ENCODE results near the gene NVL. TPM values are rescaled to one million over a fixed set of nuclear protein-coding genes. Genes with fewer than 3 reads are reported as not detected.
"Not testable (repeated sequence)": the region's sequence is repeated elsewhere in the genome, so short reads cannot be mapped to it uniquely, and the experiment has no call there.

NVL gene
- polyA plus RNA-seq, 3 donors, result 36.2 to 44.7 (median 40.2) TPM

DNA sequence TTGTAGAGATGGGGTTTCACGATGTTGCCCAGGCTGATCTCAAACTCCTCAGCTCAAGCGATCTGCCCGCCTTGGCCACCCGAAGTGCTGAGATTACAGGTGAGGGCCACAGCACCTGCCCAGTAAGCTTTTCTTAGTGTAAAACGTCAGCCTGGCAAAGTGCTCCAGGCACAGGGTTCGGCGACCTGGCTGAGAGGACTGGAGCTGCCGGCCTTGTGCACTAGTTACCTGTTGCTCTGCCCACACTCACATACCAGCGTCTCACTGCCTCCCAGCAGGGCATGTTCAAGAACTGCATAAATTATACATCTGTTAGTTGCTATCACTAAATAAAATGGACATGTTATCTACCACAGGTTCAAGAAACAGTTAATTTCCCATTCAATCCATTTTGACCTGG lies 91.8 kb downstream of the NVL start:
- no peak for DNase-seq (ENCODE audit: low read depth in 3 of 3, low spot score in 2 of 3)

DNA sequence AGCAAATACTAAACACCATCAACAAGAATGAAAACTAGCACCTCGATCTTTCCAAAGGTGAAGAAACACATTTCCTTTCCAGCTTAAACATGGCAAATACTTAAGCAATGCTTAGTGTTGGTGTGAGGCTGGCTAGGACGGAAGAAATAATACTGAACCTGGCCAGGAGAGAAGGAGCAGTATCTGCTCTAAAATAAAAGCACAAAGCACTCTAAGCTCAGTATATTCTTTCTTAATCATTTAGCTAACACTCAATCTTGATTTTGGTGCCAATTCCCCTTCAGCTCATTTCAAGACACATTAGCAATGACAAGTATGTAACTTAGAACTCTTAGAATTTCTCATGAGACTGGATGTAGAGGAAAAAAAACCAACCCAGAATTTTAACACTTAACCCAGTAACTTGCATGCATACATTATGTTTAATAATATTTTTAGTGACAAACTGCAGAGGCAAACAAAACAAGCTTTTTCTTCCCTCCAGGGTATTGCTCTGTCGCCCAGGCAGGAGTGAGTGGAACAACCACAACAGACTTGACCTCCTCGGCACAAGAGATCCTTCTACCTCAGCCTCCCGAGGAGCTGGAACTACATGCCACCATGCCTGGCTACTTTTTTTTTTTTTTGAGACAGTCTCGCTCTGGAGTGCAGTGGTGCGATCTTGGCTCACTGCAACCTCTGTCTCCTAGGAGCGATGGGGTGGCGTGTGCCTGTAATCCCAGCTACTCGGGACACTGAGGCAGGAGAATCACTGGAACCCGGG lies 92.7 kb downstream of the NVL start:
- no peak for DNase-seq (ENCODE audit: low read depth in 3 of 3, low spot score in 2 of 3)

DNA sequence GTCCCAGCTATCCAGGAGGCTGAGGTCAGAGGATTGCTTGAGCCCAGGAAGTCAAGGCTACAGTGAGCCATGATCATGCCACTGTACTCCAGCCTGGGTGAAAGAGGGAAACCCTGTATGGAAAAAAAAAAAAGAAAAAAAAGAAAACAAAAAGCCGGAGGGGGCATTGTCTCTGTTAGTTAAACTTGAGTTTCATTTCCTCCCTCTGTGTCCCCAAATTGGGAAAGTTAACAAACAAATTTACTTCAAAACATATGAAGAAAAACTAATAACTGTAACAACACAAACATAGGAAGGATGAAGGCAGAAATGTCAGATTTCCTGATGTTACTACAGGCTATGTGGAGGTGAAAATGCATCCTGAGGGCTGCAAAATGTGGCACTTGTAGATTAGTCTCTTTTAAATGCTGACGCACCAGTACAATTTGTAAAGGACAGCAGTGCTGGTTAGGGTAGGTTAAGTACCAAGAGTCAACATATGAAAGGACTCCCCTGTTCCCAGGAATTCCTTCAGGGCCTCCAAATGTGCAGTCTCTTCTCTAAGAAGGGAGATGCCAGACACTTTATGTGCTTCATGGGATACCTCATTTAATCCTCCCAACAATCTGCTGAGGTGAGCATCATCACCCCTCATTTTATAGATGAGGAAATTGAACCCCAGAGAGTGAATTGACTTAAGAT lies 94.0 kb downstream of the NVL start:
- no peak for DNase-seq (ENCODE audit: low read depth in 3 of 3, low spot score in 2 of 3)

- no peak for DNase-seq (ENCODE audit: low read depth in 3 of 3, low spot score in 2 of 3)
Measured at GRCh38 chr1:224234017-224234416, 96.0 kb downstream of the NVL start.

GRCh38 chr1:224226849-224227502 lies 103.0 kb downstream of the NVL start:
- DNase-seq (ENCODE audit: low read depth in 3 of 3, low spot score in 2 of 3), result no peak

DNA sequence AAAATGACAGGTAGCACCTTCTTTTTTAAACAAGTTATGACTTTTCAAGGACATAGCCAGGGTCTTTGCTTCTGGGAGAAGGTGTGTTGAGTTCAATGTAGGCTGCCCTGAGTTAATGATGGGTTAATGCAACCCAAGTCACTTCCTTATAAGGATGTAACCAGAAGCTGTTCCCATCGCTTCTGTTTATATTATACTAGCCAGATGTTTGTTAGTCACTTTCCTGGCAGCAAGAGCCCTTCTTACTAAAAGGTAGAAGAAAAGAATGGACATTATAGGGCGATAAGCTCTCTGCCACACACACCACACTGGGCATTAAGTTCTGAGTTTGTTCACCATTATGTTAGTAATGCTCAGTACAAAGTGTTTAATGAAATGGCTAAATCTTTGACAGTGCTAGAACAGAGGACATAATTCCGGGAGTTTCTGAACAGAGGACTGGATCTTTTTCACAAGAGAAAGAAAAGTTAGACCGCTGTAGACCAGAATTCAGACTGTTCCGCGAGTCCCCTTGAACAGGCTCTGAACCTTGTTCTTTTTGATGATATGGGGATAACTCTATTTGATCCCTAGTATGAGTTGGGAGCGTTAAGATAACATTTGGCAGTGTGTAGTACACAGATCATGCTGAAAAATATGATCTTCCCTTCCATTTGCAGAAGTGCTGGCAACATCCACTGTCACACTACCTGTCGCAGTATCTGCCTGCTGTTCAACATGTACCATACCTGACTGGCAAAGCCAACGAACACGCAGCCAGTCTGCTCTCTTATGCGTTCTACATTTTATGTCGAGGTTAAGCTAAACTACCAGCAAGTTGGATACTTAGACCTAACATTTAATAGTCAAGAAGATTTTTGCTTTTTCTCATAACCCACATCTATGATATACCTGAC lies 105.9 kb downstream of the NVL start:
- DNase-seq (ENCODE audit: low read depth in 3 of 3, low spot score in 2 of 3), result no peak

DNA sequence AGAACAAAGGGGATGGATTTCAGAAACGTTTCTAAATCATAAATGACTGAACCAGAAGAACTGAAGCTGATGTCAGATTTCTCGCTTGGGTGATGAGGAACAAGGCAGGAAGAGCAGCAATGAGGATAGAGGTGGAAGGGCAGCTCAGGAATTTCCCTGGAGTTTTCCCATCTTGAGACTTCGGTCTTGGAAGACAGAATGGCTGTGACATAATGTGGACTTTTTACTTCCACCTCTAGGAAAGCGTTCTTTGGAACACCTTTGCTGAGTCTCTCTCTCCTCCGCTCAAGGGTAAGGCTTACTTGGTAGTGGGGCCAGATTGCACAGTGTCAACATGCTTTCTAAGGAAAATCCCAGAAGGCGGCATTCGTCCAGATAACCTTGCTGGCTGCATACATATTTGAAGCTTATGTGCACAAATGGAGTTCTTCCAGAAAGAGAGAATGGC lies 110.3 kb downstream of the NVL start:
- DNase-seq (ENCODE audit: low read depth in 3 of 3, low spot score in 2 of 3), result no peak

DNA sequence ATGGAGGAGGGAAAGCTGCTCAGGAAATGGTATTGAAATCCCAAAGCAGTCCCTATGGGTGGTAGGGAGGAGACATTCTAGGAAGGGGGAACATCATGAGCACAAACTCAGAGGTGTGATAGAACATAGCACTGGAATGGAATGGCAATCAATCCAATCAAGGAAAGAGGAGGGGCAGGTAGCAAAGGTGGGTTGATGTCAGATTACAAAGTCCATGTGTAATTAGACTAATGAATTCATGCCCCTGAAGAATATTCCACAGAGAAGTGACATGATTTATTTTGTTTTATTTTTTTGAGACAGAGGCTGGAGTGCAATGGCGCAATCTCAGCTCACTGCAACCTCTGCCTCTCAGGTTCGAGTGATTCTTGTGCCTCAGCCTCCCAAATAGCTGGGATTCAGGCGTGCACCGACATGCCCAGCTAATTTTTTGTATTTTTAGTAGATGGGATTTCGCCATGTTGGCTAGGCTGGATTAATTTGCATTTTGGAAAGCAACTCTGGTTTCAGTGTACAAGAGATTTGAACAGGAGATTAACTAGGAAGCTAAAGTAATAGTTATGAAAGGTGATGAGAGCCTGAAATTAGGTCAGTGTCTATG lies 110.9 kb downstream of the NVL start:
- DNase-seq (ENCODE audit: low read depth in 3 of 3, low spot score in 2 of 3), result no peak

- no peak for DNase-seq (ENCODE audit: low read depth in 3 of 3, low spot score in 2 of 3)
Measured at GRCh38 chr1:224217655-224218623, 112.0 kb downstream of the NVL start.

GRCh38 chr1:224216382-224216781 lies 113.6 kb downstream of the NVL start:
- no peak for DNase-seq (ENCODE audit: low read depth in 3 of 3, low spot score in 2 of 3)

DNA sequence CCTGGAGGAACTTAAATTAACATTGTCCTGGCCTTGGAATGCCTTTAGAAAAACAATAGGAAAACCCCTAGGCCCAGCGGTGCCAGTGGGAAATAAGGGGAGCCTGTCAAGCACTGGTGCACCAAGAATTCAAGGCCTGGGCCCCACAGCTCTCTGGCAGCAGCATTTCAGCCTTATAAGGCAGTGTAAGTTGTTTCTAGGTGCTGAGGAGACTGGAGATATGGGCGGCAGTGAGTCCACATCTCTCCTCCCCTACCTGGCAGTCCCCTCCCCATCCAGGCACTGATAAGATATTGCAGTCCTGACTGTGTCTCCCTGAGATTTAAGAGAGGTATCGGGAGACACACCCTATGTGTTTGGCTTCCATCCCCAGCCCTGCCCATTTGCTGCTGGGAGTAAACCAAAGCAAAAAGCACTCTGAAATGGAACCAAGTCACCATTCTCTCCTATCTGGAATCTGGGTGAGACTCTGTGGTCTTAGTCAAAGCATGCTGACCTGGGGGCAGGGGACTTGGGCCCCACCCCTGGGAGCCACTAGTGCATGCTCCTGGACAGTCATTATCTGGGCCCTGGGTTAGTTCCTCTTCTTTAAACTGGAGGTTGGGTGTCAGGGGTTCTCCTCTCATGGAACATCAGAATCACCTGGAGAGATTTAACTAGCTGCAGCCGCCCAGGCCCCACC lies 116.4 kb downstream of the NVL start:
- no peak for DNase-seq (ENCODE audit: low read depth in 3 of 3, low spot score in 2 of 3)

- no peak for DNase-seq (ENCODE audit: low read depth in 3 of 3, low spot score in 2 of 3)
Measured at GRCh38 chr1:224212618-224213061, 117.3 kb downstream of the NVL start.

DNA sequence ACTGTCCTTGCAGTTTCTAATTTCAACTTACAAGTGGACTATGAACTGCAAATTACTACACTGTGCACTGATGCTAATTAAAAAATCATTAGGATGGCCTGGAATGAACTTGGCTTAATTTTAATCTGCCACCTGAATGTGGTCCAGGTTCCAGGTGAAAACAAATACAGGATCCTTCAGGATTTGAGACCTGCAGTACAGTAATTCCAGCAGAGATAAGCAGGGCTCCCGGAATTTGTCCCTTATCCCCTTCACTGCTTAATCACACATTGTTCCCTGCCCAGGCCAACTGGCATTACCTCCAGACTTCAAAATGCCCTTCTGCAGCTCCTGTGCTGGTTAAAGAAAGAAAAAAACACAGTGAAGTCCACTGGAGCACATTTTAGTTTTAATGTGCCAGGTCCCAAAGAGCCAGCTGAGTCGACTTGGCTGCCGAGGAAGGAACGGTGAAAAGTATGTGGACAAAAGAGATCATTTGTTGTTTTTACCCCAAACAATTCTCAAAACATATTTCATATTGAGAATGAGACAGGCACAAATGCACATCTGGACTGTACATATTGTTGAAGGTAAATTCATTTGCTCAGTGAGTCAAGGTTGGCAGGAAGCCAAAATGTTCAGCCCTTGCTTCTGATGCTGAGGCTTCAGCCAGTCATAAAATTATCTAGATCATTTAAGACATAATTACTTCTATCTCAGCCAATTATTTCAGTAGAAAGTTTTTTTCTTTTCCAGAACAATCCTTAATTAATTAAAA lies 118.6 kb downstream of the NVL start:
- no peak for DNase-seq (ENCODE audit: low read depth in 3 of 3, low spot score in 2 of 3)

DNA sequence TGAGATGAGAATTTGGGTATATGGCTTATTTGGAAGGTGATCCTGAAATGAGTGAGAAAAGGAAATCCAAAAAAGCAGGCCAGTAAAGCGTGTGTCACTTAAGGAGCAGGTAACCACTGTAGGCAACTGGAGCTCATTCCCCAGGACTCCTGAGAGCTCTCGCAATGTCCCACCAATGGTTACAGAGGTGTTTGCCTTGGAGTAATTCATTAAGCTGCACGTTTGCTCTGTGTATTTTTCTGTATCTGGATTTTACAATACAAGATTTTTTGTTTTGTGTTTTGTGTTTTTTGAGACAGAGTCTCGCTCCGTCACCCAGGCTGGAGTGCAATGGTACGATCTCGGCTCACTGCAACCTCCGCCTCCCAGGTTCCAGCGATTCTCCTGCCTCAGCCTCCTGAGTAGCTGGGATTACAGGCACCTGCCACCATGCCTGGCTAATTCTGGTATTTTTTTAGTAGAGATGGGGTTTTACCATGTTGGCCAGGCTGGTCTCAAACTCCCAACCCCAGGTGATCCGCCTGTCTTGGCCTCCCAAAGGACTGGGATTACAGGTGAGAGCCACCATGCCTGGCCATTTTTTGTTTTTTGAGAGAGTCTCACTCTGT lies 123.9 kb downstream of the NVL start:
- DNase-seq (ENCODE audit: low read depth in 3 of 3, low spot score in 2 of 3), result not testable (repeated sequence)

DNA sequence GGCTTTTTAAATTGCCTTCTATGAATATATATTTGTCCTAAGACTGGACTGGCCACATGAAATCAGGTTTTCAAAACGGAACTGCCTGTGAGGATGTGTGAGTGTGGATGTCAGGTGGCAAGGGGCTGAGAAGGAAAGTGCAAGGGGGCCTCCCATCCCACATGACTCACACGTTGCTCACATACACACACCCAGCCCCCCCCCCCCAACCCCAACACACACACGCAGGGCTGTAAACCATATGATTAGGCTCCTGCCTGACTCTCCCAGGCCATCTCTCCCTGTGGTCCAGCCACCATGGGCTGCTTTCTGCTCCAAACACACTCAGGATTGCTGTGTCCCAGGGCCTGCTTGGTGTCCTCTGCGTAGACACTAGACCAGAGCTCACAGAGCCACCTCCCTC lies 124.5 kb downstream of the NVL start:
- DNase-seq (ENCODE audit: low read depth in 3 of 3, low spot score in 2 of 3), result no peak

DNA sequence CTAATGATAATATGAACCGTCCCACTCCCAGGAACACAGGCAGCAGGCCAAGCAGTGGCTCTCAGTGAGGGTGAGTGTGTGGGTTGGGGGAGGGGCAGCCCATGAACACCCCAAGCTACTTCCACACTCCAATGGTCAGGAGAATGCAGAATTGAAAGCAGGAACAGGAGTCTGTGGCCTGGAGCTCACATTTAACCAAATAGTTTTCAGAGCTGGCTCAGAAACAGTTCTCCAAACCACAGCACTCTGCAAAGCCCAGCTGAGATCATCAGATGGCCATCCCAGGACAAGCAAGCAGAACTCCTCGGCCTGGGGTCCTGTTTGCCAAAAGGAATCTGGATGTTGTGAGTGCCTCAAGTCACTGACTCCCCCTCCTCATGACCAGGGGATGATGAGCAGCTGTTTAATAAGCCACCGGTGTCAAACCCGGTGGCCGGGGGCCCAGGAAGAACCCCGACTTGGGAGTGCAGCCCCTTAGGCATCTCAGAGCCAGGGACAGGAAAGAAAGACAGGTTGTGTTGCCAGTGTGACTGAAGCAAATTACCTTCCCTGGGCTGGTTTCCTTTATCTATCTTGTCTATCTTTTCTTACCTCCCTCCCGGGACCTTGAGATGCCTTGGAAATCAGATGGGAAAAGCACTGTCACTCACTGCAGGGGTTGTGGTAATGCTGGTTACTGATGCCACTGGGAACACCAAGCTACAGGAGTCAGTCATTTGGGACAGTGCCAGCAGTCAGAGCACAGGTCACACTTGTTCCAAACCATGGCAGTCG lies 126.5 kb downstream of the NVL start:
- no peak for DNase-seq (ENCODE audit: low read depth in 3 of 3, low spot score in 2 of 3)

DNA sequence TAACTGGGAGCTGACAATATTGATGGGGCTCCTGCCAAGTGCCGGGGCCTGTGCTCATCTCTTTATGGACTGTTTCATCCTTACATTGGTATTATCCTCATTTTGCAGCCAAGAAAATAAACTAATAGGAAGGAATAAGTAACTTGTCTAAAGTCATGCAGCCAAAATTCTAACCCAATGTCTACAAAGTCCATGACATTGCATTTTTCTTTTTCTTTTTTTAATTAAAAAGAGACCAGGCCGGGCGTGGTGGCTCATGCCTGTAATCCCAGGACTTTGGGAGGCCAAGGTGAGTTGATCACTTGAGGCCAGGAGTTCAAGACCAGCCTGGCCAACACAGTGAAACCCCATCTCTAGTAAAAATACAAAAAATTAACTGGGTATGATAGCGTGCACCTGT lies 128.1 kb downstream of the NVL start:
- no peak for DNase-seq (ENCODE audit: low read depth in 3 of 3, low spot score in 2 of 3)
